NCI-H446 treated with DMSO at 0.1 percent for 48 hours (cell line): Measurements from ENCODE around the gene SRC.
A peak's percentile ranks its signal among the peaks of the same experiment; 100 is the strongest.
"Not testable (repeated sequence)": the region's sequence is repeated elsewhere in the genome, so short reads cannot be mapped to it uniquely, and the experiment has no call there.

Experiments used
- DNase-seq: peaks from one replicate; lab custom pipeline; 2025; lab: John Stamatoyannopoulos, UW

Gene SRC

DNA sequence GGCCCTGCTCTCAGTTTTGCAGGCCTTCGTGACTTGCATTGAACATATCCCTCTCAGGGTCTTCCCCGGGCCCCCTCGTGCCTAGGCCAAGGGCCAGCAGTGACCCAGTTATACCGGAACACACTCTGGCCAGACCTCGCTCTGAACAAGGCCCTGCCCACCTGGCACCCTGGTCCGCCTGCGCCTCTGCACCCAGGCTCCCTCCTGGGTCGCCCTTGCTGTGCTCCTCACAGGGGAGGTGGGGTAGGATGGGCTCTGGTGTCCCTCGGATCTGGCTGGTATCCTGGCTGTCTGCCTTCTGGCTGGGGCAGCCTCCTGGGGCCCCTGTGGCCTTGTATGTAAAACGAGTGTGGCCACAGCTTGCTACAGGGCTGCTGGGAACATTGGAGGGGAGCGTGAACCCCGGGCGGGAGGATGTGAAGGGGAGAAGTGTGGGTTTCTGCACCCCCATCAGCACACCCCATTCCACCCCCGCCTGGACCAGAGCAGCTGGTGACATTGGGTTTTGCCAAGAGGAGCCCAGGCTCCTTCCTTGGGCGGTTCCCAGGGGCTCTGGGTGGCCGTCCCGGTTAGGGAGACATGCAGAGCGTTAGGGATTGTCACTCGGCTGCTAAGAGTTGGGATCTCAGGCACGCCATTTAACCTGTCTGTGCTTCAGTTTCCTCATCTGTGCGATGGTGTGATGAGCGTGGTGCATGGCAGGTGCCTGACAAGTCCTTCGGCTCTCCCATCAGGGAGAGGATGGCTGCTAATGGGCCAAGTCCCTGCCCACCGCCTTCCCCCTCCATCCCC is 17.5 kb downstream of the SRC start:
- DNase-seq, result no peak

DNA sequence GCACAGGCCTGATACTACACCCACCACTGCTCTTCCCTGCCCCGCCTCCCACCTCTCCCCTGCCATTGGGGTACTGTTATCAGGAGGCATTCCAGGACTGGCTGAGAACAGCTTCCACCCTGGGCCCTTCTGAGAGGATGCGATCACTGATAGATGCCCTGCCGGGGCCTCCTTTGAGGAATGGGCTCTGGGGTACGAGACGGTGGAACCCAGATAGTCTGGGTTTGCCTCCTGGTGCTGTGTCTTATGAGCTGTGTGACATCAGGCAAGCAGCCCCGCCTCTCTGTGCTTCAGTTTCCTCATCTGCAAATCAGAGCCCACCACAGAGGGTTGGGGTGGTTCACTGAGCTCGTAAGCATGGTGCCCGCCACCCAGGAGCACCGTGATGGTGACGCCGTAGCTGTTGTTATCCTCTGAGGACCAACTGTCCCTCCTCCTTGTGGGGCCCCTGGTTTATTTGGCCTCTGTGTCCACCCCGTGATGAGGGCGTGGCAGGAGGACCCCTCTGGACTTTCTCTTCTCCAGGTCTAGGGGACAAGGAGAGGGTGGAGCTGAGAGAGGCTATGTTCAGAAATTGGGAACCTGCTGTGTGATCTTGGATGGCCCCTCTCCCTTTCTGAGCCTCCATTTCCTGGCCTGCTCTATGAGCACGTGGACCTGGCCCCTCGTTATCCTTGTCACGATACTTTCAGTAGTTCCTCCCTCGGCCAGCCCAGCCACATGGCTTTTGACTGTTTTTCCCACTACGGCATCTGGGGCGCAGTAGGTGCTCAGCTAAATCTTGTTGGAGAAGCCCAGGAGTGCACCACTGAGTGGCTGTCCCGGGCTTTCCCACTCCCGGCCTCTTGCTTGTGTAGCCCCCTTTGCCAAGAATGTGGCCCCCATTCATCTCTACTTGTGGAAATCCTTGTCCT is 18.3 kb downstream of the SRC start:
- DNase-seq, result no peak

DNA sequence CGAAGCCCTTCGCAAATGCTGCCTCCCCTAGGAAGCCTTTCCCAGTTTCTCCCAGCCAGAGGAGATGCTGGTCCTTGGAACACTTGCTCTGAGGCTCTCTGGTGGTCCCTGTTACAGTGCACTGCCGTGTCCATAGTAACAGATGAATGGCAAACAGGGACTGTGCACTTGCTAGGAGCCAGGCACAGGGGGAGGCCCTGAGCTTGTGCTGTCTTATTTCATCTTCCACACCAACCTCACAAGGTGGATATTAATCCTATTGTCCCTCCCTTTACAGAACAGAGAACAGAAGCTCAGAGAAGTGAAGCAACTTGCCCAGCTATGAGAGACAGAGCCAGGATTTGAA is 19.0 kb downstream of the SRC start:
- DNase-seq, result no peak

DNA sequence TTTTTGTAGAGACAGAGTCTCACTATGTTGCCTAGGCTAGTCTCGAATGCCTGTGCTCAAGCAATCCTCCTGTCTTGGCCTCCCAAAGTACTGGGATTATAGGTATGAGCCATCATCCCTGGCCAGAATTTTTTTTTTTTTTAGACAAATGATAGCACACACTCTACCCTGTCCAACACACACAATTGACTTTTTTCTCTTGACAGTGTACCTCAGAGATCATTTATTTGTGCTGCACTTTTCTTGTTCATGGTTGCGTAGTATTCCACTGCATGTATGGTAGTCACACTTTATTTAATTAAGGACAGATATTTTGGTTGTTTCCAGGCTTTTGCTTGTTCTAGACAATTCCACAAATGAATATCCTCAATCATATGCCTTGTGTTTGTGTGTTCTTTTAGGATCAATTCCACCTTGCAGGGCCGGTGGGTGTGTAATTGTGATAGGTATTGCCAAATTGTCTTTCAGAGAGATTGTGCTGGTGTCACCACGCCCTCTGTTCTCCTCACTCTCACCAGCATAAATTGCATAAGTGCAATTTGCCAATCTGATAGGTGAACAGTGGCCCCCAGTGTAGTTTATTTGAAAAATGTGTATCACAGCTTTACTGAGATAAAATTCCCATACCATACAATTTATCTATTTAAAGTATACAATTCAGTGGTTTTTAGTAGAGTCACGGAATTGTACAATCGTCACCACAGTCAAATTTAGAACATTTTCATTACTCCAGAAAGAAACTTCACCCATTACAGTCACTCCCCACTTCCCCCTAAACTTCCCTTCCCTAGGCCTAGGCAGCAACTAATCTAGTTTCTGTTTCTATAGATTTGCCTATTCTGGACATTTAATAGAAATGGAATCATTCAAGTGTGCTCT is 20.1 kb downstream of the SRC start:
- no peak for DNase-seq

DNA sequence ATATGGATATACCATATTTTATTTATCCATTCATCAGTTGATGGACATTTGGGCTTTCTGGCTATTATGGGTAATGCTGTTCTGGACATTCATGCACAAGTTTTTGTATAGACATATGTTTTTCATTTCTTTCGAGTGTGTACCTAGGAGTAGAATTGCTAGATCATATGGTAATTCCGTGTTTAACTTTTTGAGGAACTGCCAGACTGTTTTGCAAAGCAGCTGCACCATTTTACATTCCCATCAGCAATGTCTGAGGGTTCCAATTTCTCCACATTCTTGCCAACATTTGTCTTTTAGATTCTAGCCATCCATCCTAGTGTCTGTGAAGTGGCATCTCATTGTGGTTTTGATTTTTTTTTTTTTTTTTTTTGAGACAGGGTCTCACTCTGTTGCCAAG is 20.8 kb downstream of the SRC start:
- DNase-seq, result peak; percentile 63

DNA sequence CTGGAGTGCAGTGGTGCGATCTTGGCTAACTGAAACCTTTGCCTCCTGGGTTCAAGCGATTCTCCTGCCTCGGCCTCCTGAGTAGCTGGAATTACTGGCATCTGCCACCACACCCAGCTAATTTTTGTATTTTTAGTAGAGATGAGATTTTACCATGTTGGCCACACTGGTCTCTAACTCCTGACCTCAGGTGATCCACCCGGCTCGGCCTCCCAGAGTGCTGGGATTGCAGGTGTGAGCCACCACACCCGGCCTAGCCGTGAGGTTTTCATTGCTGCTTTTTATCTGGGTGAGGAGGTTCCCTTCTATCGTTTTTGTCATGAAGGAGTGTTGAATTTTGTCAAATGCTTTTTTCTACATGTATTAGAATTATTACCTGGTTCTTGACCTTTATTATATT is 23.9 kb downstream of the SRC start:
- no peak for DNase-seq

DNA sequence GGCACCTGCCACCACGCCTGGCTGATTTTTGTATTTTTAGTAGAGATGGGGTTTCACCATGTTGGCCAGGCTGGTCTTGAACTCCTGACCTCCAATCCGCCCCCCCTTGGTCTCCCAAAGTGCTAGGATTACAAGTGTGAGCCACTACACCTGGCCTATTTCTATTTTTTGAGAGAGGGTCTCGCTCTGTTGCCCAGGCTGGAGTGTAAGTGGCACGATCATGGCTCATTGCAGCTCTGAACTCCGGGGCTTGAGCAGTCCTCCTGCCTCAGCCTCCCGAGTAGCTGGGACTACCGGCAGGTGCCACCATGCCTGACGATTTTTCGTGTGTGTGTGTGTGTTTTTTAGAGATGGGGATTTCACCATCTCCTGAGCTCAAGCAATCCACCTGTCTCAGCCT is 25.9 kb downstream of the SRC start:
- DNase-seq, result not testable (repeated sequence)

DNA sequence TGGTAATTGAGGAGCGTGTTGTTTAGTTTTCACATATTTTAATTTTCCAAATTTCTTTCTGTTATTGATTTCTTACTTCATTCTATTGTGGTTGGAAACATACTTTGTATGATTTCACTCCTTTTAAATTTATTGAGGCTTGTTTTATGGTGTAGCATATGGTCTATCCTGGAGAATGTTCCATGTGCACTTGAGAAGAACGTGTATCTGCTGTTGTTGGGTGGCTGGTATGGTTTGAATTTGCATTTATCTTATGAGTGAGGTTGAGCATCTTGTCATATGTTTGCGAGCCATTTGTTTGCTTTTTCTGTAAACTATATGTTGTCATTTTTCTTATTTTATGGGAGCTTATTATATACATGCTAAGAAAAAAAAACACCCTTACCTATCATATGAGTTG is 26.5 kb downstream of the SRC start:
- DNase-seq, result no peak

DNA sequence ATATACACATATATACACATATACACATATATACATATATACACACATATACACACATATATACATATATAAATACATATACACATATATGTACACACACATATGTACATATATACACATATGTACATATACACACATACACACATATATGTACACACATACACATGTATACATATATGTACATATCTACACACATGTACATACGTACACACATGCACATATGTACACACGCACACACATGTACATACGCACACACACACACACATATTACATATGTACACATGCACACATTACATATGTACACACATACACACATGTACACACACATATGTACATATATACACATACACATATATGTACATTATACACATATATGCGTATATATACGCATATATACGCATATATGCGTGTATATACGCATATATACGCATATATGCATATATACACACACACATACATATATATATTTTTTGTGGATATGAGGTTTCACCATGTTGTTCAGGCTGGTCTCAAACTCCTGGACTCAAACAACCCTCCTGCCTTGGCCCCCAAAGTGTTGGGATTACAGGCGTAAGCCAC is 27.2 kb downstream of the SRC start:
- DNase-seq, result no peak

DNA sequence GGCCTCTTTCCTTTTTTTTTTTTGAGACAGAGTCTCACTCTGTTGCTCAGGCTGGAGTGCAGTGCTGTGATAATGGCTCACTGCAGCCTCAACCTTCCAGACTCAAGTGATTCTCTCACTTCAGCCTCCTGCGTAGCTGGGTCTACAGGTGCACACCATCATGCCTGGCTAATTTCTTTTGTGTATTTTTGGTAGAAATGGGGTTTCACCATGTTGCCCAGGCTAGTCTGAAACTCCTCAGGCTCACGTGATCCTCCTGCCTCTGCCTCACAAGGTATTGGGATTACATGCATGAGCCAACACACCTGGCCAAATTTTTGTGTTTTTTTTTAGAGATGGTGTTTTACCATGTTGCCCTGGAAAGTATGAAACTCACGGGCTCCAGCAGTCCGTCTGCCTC is 29.3 kb downstream of the SRC start:
- DNase-seq, result no peak

DNA sequence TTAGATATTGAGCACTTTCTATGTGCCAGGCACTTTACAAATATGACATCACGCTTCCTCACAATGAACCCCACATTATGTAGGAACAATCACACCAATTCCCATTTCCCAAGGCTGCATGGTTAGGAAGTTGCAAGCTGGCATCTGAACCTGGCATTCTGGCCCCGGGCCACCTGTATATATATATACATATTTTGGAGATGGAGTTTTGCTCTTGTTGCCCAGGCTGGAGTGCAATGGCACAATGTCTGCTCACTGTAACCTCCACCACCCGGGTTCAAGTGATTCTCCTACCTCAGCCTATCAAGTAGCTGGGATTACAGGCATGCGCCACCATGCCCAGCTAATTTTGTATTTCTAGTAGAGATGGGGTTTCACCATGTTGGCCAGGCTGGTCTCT is 30.4 kb downstream of the SRC start:
- no peak for DNase-seq

DNA sequence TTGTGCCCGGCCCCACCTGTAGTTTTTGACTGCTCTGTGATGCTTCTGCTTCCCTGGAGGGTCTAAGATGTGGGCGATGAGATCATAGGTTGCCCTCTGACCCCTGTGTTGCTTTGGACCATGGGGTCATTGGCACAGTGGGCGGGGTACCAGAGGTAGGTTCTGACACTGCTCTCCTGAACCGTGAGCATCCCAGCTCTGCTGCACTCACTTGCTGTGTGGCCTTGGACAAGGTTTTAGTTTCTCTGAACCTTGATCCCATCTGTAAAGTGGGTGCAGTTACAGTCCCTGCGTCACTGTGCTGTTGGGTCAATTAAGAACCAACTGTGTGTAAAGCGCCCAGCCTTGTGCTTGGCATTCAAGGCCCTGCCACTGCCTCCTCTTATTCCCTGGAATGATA is 30.9 kb downstream of the SRC start:
- no peak for DNase-seq

DNA sequence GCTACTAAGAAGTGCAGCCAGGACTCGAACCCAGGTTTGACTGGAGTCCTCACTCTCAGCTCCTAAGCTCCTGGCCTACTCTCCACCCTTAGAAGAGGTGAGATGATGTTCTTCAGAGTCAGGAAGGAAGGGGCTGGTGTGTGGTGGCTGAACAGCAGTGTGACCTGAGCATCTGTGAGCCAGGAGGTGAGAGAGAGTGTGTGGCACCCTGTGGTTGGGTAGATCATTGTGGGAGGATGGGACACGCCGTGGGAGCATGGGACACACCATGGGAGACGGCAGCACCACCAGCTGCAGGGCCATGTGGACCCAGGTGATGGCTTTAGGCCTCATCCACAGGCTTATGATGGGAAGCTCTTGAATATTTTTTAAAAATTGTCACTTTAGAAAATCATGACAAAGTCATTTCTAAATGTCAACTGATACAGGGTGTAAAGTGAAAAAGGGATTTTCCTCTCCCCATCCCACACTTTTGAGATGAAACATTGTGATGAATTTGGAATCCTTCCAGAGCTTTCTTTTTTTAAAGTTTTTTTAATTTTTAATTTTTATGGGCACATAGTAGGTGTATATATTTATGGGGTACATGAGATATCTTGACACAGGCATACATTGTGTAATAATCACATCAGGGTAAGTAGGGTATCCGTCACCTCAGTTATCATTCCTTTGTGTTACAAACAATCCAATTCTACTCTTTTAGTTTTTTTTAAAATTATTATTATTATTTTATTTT is 31.6 kb downstream of the SRC start:
- DNase-seq, result no peak

DNA sequence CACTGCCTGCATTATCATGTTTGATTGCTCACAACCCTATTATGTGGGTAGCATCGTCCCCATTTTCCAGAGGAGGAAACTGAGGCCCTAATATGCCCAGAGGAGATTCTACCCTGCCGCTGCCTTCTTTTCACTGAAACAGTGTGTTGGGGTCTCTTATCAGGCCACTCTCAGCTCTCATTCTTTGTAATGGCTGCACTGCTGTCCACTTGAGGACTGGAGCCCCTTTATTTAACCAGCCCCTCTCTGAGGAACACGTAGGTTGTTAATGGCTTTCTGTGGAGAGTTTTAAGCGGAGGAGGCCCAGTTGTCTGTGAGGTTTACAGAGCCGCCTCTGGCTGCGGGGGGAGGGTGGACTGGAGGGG is 32.5 kb downstream of the SRC start:
- DNase-seq, result no peak

DNA sequence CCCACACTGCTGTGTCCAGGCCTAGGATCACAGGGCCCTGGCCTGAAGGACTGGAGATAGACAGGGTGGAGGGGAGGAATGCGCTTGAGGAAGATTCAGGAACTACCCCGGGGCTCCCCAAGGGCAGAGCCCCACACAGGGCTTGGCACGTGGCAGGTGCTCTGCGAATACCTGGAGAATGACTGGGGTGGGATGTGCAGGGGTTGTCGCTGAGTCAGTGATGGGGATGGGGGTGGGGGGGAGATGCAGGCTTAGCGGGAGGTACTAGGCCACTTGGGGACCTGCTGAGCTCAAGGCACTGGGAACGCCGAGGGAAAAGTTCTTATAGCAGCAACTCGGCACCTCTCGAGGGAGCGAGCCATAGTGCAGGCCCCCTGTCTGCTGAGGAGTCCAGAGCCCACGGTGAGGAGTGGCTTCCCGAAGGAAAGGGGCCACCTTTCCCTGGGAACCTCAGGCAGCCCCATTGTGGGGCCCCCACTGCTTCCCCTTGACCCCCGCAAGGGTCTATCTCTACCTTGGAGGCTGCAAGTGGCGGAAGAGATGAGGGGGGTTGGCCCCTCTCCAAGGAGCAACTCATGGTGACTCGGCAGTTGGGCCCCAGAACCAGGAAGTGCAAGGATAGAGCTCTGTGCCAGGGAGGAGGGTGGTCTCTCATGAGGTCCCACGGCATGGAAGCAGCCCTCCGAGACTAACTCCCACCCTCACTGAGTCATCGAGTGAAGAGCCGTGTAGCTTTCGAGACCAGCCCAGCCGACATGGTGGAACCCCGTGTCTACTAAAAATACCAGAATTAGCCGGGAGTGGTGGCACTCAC is 33.1 kb downstream of the SRC start:
- DNase-seq, result no peak

DNA sequence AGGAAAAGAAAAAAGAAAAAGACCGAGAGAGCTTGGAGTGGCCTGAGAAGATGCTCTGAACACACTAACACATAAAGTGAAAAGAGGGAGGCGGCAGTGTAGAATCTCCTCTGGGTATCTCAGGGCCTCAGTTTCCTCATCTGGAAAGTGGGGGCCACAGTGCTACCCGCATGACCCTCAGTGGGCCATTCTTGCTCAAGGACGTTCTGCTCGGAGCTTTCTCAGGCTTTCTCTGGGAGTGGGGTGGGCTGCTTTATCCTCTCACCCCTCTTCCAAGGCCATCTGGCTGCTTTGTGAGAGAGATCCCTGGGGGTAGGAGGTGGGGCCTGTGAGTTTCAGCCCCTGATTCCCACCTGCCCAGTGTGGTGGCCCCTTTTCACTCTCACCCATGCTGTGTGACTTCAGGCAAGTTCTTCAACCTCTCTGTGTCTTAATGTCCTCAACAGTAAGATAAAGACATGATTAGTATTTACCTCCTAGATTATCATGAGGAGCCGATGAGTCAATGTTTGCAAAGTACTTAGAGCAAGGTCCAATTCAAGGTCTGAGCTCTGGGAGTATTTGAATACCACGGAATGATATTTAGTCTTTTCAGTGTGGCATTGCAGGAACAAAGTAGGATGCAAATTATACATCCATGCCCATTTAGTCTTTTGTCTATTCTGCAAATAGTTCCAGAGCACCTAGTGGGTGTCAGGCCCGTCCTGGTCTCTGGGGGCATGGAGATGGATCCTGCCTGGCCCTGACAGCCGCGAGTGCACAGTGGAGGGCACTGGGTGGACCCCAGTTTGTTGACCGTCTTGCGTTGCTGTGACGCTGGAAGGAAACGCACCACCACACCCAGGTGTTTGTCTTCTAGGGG is 34.3 kb downstream of the SRC start:
- DNase-seq, result no peak

DNA sequence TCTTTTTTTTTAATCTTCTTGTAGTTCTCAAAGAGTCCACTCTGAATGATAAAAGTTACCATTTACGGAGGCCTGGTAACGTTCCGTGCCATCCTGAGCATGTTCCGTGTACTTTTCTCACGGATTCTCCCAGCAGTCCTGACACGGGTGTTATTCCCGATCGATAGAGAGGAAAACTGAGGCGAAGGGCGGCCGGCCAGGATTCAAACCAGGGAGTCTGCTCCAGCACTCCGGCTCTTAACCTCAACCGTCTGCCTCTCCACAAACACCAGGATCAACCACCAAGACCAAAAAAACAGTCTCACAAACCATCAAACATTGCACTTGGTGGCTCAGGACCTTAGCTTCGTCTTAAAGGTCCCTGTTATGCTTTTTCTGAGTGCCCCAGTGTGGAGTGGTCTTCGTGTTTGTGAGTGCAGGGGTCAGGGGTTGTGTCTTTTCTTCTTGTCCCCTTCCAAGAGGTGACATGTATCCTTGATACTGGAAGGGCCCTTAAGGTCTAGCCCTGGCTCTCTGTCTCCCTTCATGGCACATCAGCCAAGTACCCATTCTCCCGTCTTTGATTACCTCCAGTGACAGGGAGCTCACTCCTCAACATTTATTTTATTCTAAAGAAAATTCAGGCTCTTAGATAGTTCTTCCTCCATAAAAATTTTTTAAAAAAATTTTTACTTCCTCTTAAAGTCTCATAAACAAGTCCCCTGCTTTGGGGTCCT is 35.1 kb downstream of the SRC start:
- no peak for DNase-seq

DNA sequence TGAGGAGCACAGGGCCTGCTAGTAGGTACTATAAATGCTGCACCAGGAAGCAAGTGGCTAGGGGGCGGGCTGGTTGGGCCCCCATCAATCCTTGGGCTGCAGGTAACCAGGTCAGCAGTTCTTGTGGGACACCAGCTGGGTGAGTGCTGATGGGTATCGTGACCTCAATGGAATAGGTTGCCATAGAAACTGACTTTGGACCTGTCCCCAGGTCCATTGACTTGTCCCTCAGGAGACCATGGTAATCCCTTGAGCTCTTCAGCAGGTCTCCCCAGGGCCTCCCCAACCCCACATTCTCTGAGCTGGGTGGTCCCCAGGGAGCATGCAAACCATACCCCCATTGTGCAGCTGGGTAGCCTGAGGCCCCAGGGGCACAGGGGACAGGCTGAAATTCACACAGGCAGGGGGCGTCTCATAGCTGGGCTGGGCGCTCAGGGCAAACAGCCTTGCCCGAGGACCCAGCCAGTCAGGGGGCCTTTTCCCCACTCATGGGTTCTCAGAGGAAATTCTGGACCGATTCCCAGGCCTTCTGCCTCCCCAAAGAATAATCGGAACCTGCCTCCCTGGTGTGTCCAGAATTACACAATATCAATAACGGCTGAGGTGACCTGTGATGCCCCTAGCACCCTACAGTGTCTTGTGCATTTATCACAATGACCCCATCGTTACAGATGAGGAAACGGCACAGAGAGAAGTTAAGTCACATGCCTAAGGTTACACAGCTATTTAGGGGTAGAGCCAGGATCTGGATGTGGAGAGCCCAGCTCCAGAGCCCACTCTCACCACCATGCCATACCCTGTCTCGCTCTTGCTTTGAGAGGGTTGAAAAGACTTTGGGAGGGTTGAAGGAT is 35.9 kb downstream of the SRC start:
- no peak for DNase-seq
